HepG2 (cell line): ENCODE measurements around the gene C18orf54. TPM values are rescaled to one million over a fixed set of nuclear protein-coding genes. Genes with fewer than 3 reads are reported as not detected.

Experiments used
- CSRNP1 ChIP-seq: sonication (generic); formaldehyde crosslinking; IDR thresholded peaks from 2 replicates; pipeline ENCODE4 v1.8.1; 2023; ENCODE audit warnings: mild to moderate bottlenecking, missing genetic modification reagents
- HOXA5 ChIP-seq: sonication (generic); formaldehyde crosslinking; IDR thresholded peaks from 2 replicates; pipeline ENCODE4 v1.4.0; 2020; ENCODE audit warnings: missing genetic modification reagents
- NFYC ChIP-seq: IDR thresholded peaks from 2 replicates; pipeline ENCODE4 v1.6.1; 2016; ENCODE audit warnings: missing genetic modification reagents, missing compliant biosample characterization
- PAXIP1 ChIP-seq: sonication (generic); formaldehyde crosslinking; conservative IDR thresholded peaks from 2 replicates; pipeline ENCODE4 v1.4.0; 2020; ENCODE audit warnings: mild to moderate bottlenecking, missing genetic modification reagents, moderate library complexity
- POLR2A ChIP-seq, 2 experiments: IDR thresholded peaks; 2 replicates each; pipeline ENCODE4 v1.6.1; 2011; ENCODE audit warnings: low read depth in 2 of 2, low read length in 2 of 2, mild to moderate bottlenecking in 1 of 2, moderate library complexity in 1 of 2; ENCODE audit not compliant: insufficient read depth in 1 of 2
- REXO4 ChIP-seq: sonication (generic); formaldehyde crosslinking; IDR thresholded peaks from 2 replicates; pipeline ENCODE4 v1.8.0; 2022; ENCODE audit warnings: missing genetic modification reagents, mild to moderate bottlenecking, borderline replicate concordance
- STAT6 ChIP-seq: sonication (generic); formaldehyde crosslinking; IDR thresholded peaks from 2 replicates; pipeline ENCODE4 v1.4.0; 2020; ENCODE audit warnings: missing genetic modification reagents, mild to moderate bottlenecking, borderline replicate concordance
- TEAD3 ChIP-seq: optimal IDR thresholded peaks from 2 replicates; pipeline ENCODE3; 2016; ENCODE audit warnings: borderline replicate concordance
- TFDP2 ChIP-seq: sonication (generic); formaldehyde crosslinking; IDR thresholded peaks from 2 replicates; pipeline ENCODE4 v1.4.0; 2020; ENCODE audit warnings: missing genetic modification reagents
- ZBTB34 ChIP-seq: sonication (generic); formaldehyde crosslinking; IDR thresholded peaks from 2 replicates; pipeline ENCODE4 v1.8.0; 2022; ENCODE audit warnings: mild to moderate bottlenecking, missing genetic modification reagents
- ZNF260 ChIP-seq: sonication (generic); formaldehyde crosslinking; IDR thresholded peaks from 2 replicates; pipeline ENCODE4 v1.4.0; 2020; ENCODE audit warnings: missing genetic modification reagents, low read depth, mild to moderate bottlenecking, borderline replicate concordance
- ZNF33B ChIP-seq: sonication (generic); formaldehyde crosslinking; IDR thresholded peaks from 2 replicates; pipeline ENCODE4 v1.5.1; 2020; ENCODE audit warnings: mild to moderate bottlenecking, missing genetic modification reagents
- ZNF576 ChIP-seq: sonication (generic); formaldehyde crosslinking; IDR thresholded peaks from 2 replicates; pipeline ENCODE4 v1.4.0; 2020; ENCODE audit warnings: mild to moderate bottlenecking, missing genetic modification reagents
- ZNF607 ChIP-seq: sonication (generic); formaldehyde crosslinking; IDR thresholded peaks from 2 replicates; pipeline ENCODE4 v1.5.1; 2020; ENCODE audit warnings: missing genetic modification reagents, mild to moderate bottlenecking, borderline replicate concordance
- ZNF780A ChIP-seq: sonication (generic); formaldehyde crosslinking; IDR thresholded peaks from 2 replicates; pipeline ENCODE4 v1.8.0; 2022; ENCODE audit warnings: mild to moderate bottlenecking, missing genetic modification reagents, moderate library complexity
- ZNF850 ChIP-seq: sonication (generic); formaldehyde crosslinking; conservative IDR thresholded peaks from 2 replicates; pipeline ENCODE4 v1.9.0; 2021; ENCODE audit warnings: mild to moderate bottlenecking, missing genetic modification reagents
- ZSCAN9 ChIP-seq: IDR thresholded peaks from 2 replicates; pipeline ENCODE4 v1.6.1; 2016; ENCODE audit warnings: borderline replicate concordance
- polyA plus RNA-seq, 8 experiments: library from polyadenylated mRNA; depleted of rRNA in 3 of 8; stranded (reverse) in 7 of 8; unstranded in 1 of 8; fragments of >200 nt; fragmentation: Illumina TruSeq in 4 of 8; extraction: Trizol in 4 of 8; gene quantifications; 2 replicates each; pipeline versions ENCODE4 v1.2.1 to v1.2.3, GENCODE V29; 2011 to 2016; ENCODE audit warnings: low read depth in 4 of 8, missing spikeins in 1 of 8, mixed read lengths in 1 of 8; ENCODE audit not compliant: insufficient read depth in 1 of 8
- total RNA-seq, 5 experiments: library from RNA; depleted of rRNA; stranded (reverse); fragments of >200 nt; fragmentation: Illumina TruSeq; extraction: Trizol; gene quantifications; 2 replicates each; pipeline ENCODE4 v1.2.3, GENCODE V29; 2016; ENCODE audit warnings: low read depth in 1 of 5

The C18orf54 gene
- total and polyA plus RNA-seq, 2 of the 13 experiments (the other 11 are each of a cell fraction or from before 2014, with no cell fraction given), result 1.8 to 2.5 TPM

GRCh38 chr18:54357660-54358494 lies at the start of gene C18orf54, which contains the start of gene STARD6 (continued):
- no peak for TF ChIP-seq ZNF260 (CRISPR knock-in tag)
- no peak for TF ChIP-seq HOXA5
- TF ChIP-seq ZNF850, result no peak
- TF ChIP-seq ZSCAN9 (CRISPR knock-in tag), result 0 out of 2 replicates have a peak, but pooled peaks have one; percentile 47
- TF ChIP-seq CSRNP1 (CRISPR knock-in tag), result peak; percentile 52; the same call in 1 of the 2 replicates
- no peak for TF ChIP-seq ZNF607 (CRISPR knock-in tag)
- peak; percentile 58 for TF ChIP-seq TEAD3
- TF ChIP-seq ZNF780A (CRISPR knock-in tag), result no peak
- TF ChIP-seq ZBTB34, result no peak
- peak; percentile 28; the same call in 1 of the 2 replicates for TF ChIP-seq PAXIP1 (CRISPR knock-in tag)
- peak in 1 of 2 experiments; percentile 70; a peak in 2 of 4 replicates for TF ChIP-seq POLR2A (IDR thresholded peaks at IDR 0.05; ENCODE audit: insufficient read depth in 1 of 2, low read depth in 2 of 2, low read length in 2 of 2)
- TF ChIP-seq TFDP2 (CRISPR knock-in tag), result peak; percentile 97
- no peak for TF ChIP-seq NFYC (CRISPR knock-in tag)
- no peak for TF ChIP-seq STAT6 (CRISPR knock-in tag)
- no peak for TF ChIP-seq ZNF576 (CRISPR knock-in tag)
- TF ChIP-seq REXO4 (CRISPR knock-in tag), result no peak
- no peak for TF ChIP-seq ZNF33B (CRISPR knock-in tag)
